SH-SY5Y (cell line): ENCODE measurements around the gene ARHGEF17.

Experiments
- GATA2 ChIP-seq: IDR thresholded peaks from 2 replicates; pipeline ENCODE4 v1.6.1; 2011; ENCODE audit warnings: mild to moderate bottlenecking, low read depth, low read length
- GATA3 ChIP-seq: IDR thresholded peaks from 2 replicates; pipeline ENCODE4 v1.6.1; 2011; ENCODE audit warnings: low read depth, mild to moderate bottlenecking, low read length, moderate library complexity

- TF ChIP-seq GATA2 (no peak), GATA3 (no peak)
Measured at GRCh38 chr11:73317373-73317772, 9.3 kb downstream of the ARHGEF17 start.
